ENCODE results near the gene MCTP2. TPM values are rescaled to one million over a fixed set of nuclear protein-coding genes. Genes with fewer than 3 reads are reported as not detected.
A peak's percentile ranks its signal among the peaks of the same experiment; 100 is the strongest.

Gene MCTP2
- total RNA-seq, 1 donor = 3.9 TPM

DNA sequence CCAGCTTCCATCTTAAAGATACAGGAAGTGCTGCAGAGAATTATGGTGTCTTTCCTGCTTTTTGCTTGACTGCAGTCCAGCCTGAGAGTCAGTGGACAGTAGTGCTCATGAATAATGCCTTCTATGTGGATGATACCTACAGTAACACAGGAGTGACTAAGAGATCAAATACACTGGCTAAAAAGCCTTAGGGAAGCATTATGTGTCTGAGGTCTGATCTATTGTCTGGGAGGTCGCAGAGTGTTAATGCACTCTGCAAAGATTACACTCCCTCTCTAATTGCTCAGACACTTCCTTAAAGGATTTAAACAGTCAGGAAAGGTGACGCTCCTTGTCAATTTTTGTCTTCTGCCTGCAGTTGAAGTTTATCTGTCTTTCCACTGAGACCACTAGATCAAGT lies 183.6 kb downstream of the MCTP2 start:
- DNase-seq (ENCODE audit: low read depth) = no peak
- H3K4me3 ChIP-seq (ENCODE audit: low read depth, low read length) = no peak overlapping the region
- TF ChIP-seq, protein P1, sequence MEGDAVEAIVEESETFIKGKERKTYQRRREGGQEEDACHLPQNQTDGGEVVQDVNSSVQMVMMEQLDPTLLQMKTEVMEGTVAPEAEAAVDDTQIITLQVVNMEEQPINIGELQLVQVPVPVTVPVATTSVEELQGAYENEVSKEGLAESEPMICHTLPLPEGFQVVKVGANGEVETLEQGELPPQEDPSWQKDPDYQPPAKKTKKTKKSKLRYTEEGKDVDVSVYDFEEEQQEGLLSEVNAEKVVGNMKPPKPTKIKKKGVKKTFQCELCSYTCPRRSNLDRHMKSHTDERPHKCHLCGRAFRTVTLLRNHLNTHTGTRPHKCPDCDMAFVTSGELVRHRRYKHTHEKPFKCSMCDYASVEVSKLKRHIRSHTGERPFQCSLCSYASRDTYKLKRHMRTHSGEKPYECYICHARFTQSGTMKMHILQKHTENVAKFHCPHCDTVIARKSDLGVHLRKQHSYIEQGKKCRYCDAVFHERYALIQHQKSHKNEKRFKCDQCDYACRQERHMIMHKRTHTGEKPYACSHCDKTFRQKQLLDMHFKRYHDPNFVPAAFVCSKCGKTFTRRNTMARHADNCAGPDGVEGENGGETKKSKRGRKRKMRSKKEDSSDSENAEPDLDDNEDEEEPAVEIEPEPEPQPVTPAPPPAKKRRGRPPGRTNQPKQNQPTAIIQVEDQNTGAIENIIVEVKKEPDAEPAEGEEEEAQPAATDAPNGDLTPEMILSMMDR (IDR thresholded peaks at IDR 0.05; ENCODE audit: insufficient read depth, low read length) = no peak

DNA sequence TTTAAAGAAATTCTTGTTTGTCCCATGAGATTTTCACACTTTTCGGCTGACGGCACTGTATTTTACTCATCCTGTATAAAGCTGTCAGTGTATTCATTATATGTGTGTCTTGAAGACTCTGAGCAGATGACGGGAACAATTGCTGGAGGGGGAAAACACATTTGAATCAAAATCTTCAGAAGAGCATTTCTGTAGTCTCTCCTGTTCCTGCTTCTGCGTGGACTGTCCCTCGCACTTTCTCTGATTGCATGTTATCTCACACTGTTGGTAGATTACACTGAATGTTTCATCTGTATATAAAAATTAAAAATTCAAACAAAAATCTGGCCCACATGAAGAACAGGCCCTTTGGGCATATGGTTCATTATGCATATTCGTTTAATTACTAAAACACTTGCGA lies 184.9 kb downstream of the MCTP2 start:
- TF ChIP-seq, protein P1 (IDR thresholded peaks at IDR 0.05; ENCODE audit: insufficient read depth, low read length) = no peak
- DNase-seq (ENCODE audit: low read depth) = no peak

DNA sequence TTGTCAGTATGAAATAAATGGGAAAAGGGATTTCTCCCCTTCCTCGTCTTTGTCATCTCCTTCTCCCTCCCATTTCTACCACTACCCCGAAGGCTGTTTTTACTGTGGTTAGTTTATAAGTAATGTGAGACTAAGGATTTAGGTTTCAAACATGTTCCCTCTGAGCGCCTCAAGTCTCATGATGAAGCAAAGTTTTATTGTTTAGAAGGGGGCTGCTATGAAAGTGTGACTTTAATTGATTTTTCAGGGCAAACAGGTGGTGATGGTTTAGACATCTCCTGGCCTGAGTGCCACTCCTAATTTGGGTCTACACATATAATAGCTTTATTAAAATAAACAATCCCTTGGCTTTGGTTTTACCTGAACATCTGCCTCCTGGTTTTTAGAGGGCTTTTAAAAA lies 185.5 kb downstream of the MCTP2 start:
- TF ChIP-seq, protein P1 (IDR thresholded peaks at IDR 0.05; ENCODE audit: insufficient read depth, low read length) = no peak
- no peak for DNase-seq (ENCODE audit: low read depth)
- no peak overlapping the region for H3K4me3 ChIP-seq (ENCODE audit: low read depth, low read length)

More for the DNA sequence above, 184.9 kb downstream of the MCTP2 start:
- no peak overlapping the region for H3K4me3 ChIP-seq (ENCODE audit: low read depth, low read length)

DNA sequence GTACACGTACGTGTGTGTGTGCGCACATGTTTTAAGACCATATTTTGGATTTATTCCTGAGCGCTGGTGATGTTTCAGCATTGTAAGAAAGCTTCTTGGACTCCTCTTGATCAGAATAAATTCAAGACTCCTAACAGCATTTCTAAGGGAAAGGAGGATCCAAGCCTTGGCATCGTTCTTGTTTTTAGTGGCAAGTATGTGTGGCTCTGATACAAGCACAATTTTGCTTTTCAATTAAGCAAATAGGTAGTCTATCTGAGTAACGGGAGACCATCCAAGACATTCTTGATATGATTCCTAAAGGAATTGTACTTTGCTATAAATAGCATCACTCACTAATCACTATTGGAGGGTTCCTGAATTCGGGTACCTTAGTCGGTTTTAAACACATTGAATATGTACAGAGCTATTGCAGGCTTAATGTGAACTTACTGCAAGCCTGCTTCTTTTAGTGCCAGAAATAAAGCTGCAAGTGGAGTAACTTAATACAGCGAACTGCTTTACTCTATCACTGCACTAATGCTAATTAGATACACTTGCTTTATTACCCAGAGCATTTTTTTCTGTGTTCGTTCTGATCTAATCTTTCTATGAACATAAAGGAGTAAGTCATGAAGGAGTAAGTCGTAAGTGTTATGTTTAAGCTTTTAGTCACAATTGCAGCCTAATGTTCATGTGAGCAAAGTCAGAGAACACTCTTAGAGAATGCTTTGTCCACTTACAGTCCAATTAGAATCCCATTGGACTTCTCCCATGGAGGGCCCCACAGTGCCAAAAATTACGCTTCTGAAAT lies 186.3 kb downstream of the MCTP2 start:
- TF ChIP-seq, protein P1 (IDR thresholded peaks at IDR 0.05; ENCODE audit: insufficient read depth, low read length) = no peak
- peak; percentile 0 for DNase-seq (ENCODE audit: low read depth)
- H3K4me3 ChIP-seq (ENCODE audit: low read depth, low read length) = no peak overlapping the region

DNA sequence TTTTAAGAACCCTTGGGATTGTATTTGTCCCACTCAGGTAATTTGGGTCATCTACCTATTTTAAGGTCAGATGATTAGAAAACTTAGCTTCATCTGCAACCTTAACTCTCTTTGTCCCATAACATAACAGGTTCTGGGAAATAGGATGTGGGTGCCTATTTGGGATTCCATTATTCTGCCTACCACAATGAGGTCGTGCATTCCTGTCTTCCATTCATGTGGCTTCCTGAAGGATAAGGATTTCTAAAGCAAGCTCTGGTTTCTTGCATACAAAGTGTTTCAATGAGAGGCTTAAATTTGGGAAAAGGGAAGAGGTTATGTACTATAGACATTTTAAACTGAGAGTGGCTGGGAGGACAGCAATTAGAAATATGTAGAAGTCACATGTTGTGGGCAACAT lies 190.3 kb downstream of the MCTP2 start:
- no peak overlapping the region for H3K4me3 ChIP-seq (ENCODE audit: low read depth, low read length)
- DNase-seq (ENCODE audit: low read depth) = no peak
- TF ChIP-seq, protein P1 (IDR thresholded peaks at IDR 0.05; ENCODE audit: insufficient read depth, low read length) = no peak

DNA sequence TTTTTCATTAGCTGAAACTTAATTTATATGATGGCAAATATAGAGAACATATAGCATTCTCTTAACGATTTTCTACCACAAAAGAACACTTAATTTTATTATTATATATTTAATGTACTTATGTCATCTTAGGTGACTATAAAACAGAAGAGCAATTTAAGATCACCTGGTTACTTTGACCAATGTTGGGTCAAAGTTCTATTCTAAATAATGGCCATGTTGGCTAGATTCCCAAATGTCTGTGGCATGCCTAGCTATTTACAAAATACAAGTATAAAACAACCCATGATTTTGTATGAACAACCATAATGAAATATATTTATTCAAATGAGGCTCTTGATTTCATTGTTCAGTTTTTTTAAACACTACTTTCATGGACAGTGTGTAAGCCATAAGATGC lies 200.9 kb downstream of the MCTP2 start:
- TF ChIP-seq, protein P1 (IDR thresholded peaks at IDR 0.05; ENCODE audit: insufficient read depth, low read length) = no peak
- no peak for DNase-seq (ENCODE audit: low read depth)
- H3K4me3 ChIP-seq (ENCODE audit: low read depth, low read length) = no peak overlapping the region

DNA sequence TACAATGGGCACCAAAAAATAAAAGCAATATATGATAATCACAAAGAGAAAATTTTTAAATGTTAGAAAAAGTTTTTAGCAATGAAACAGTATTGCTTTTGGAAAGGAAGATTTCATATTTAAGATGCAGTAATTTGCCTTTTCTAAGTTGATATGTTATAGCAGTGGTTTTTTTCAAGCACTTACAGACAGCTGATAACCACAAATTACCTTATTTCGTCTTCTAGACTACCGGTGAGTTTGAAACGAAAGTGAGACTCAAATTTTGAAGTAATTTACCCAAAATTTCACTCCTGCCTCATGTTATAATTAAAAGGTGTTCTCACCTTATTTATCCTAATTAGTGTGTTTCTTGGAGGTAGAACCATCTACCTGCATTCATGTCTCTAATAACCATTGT lies 207.8 kb downstream of the MCTP2 start:
- TF ChIP-seq, protein P1 (IDR thresholded peaks at IDR 0.05; ENCODE audit: insufficient read depth, low read length) = no peak
- no peak overlapping the region for H3K4me3 ChIP-seq (ENCODE audit: low read depth, low read length)
- DNase-seq (ENCODE audit: low read depth) = no peak

Measured in fibroblast of the aortic adventitia (primary cell).